ENCODE results near the gene CFAP91. TPM values are rescaled to one million over a fixed set of nuclear protein-coding genes. Genes with fewer than 3 reads are reported as not detected.

The CFAP91 gene
- total RNA-seq, 4 donors from 2014 or later: 2.2 to 4.7 (median 3.4) TPM

GRCh38 chr3:119741657-119742590 lies 39.1 kb downstream of the CFAP91 start:
- no peak for TF ChIP-seq CTCF (IDR thresholded peaks at IDR 0.05)
- ATAC-seq (ENCODE audit: low FRiP score): no peak
- DNase-seq (ENCODE audit: low spot score): no peak

DNA sequence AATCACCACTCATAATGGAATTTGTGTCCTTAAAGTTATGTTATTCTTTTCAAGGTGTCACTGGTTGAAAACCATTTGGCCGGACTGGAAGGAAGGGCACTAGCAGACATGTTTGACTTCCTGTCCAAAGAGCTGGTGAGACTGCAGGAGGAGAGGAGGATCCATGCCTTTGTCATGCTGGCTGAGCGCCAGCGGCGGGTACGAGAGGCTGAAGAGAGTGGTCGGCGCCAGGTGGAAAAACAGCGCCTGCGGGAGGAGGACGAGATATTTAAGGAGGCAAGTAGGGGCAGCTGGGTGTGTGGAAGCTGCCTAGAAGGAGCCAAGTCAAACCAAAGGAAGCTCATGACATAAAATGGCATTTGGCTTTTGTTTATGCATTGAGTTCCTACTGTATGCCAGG lies 41.1 kb downstream of the CFAP91 start:
- no peak for TF ChIP-seq CTCF (IDR thresholded peaks at IDR 0.05)
- DNase-seq (ENCODE audit: low spot score) (no peak), ATAC-seq (ENCODE audit: low FRiP score) (no peak)

GRCh38 chr3:119745942-119746341 lies 43.1 kb downstream of the CFAP91 start:
- no peak for ATAC-seq (ENCODE audit: low FRiP score)

GRCh38 chr3:119746423-119746822 lies 43.6 kb downstream of the CFAP91 start:
- no peak for TF ChIP-seq CTCF (IDR thresholded peaks at IDR 0.05)
- no peak for DNase-seq (ENCODE audit: low spot score)
- no peak for ATAC-seq (ENCODE audit: low FRiP score)

More at GRCh38 chr3:119745942-119746341, 43.1 kb downstream of the CFAP91 start:
- TF ChIP-seq CTCF (IDR thresholded peaks at IDR 0.05): no peak
- DNase-seq (ENCODE audit: low spot score): no peak

GRCh38 chr3:119747357-119747756 lies 44.5 kb downstream of the CFAP91 start:
- DNase-seq (ENCODE audit: low spot score) (no peak), ATAC-seq (ENCODE audit: low FRiP score) (no peak)
- no peak for TF ChIP-seq CTCF (IDR thresholded peaks at IDR 0.05)

- TF ChIP-seq CTCF (IDR thresholded peaks at IDR 0.05): no peak
- DNase-seq (ENCODE audit: low spot score): no peak
- no peak for ATAC-seq (ENCODE audit: low FRiP score)
Observed at GRCh38 chr3:119748991-119749390, 46.2 kb downstream of the CFAP91 start.

GRCh38 chr3:119751423-119751822 lies 48.6 kb downstream of the CFAP91 start:
- DNase-seq (ENCODE audit: low spot score) (no peak), ATAC-seq (ENCODE audit: low FRiP score) (no peak)
- no peak for TF ChIP-seq CTCF (IDR thresholded peaks at IDR 0.05)

Data from omental fat pad (tissue), 4 donors.